Psoas muscle (tissue), 8 donors: ENCODE data around the gene AKAP6. TPM values are rescaled to one million over a fixed set of nuclear protein-coding genes. Genes with fewer than 3 reads are reported as not detected.

ENCODE experiments used
- ATAC-seq, 4 donors: fragments of 200-7000 bp; cut with Tn5 transposase; one replicate each; pipeline ENCODE4 v1.9.1; 2020; ENCODE audit warnings: moderate library complexity in 3 of 4, mild to moderate bottlenecking in 2 of 4
- DNase-seq, 2 donors: peaks; one replicate each; pipeline ENCODE4 v3.0.0-alpha.2; 2020
- H3K27ac ChIP-seq: fragments of 200-600 bp; one replicate; pipeline ENCODE4 v1.8.0; 2022
- H3K27me3 ChIP-seq, 3 donors: fragments of 200-600 bp in 1 of 3; one replicate each; pipeline versions ENCODE4 v1.6.1 to v1.8.0; 2013 to 2022; ENCODE audit warnings: low read length in 2 of 3, mild to moderate bottlenecking in 2 of 3, moderate library complexity in 1 of 3; ENCODE audit not compliant: insufficient read depth in 3 of 3
- H3K36me3 ChIP-seq, 2 donors: fragments of 200-600 bp in 1 of 2; one replicate each; pipeline versions ENCODE4 v1.6.1 to v1.8.0; 2013 to 2022; ENCODE audit warnings: low read depth in 1 of 2, mild to moderate bottlenecking in 1 of 2, moderate library complexity in 1 of 2; ENCODE audit not compliant: insufficient read depth in 1 of 2
- H3K4me1 ChIP-seq: fragments of 200-600 bp; one replicate; pipeline ENCODE4 v1.8.0; 2022
- H3K4me3 ChIP-seq: fragments of 200-600 bp; one replicate; pipeline ENCODE4 v1.8.0; 2022; ENCODE audit warnings: mild to moderate bottlenecking
- H3K9me3 ChIP-seq: fragments of 200-600 bp; one replicate; pipeline ENCODE4 v1.8.0; 2022
- WGBS, 3 donors: extraction: QIAGEN DNeasy Blood & Tissue Kit; methylation state at CpG; one replicate each; pipeline versions ENCODE4 v1.1.6 to v1.1.7; 2013; 5-methylcytosine and 5-hydroxymethylcytosine counted together
- intact Hi-C, 2 donors: fragments of 100-400 bp; cut with DNase I; formaldehyde crosslinking; loops; one replicate each; pipeline versions ENCODE4 v1.11.0 to v1.14.2; 2022
- polyA plus RNA-seq, 3 donors: library from polyadenylated mRNA; stranded (reverse); fragments of 200-250 nt; gene quantifications; one replicate each; pipeline ENCODE4 v1.2.3, GENCODE V29; 2013
- total RNA-seq, 4 donors: library from RNA; stranded (reverse); fragmentation: NEBNext Ultra II Directional in 2 of 4; extraction: Animal tissue kit (Norgen Biotek cat#: 25700) in 2 of 4; gene quantifications; one replicate each; pipeline versions ENCODE4 v1.2.1 to v1.2.4, GENCODE V29; 2021 to 2023
- TF ChIP-seq, protein P1 (sequence below): fragments of 200-600 bp; IDR thresholded peaks from one replicate; pipeline ENCODE4 v1.8.0; 2022; ENCODE audit warnings: antibody characterized with exemption
- donor health status: healthy with polysubstance abuse.
- donor health status: DM: no; HTN: no; CAD: no; lungs with moderate emphysema.
- donor health status: Bipolar disorder and iron deficiency.
- donor health status: healthy.
- donor health status: DM: yes; HTN: yes; CAD: no.
- donor health status: DM: no; HTN: no; CAD: no.
- donor health status: DM: no; HTN: no; CAD: no.
- donor health status: DM: yes; HTN: yes; CAD: no.

AKAP6 gene
- total and polyA plus RNA-seq, 7 donors: 9.1 to 173 (median 113) TPM

DNA sequence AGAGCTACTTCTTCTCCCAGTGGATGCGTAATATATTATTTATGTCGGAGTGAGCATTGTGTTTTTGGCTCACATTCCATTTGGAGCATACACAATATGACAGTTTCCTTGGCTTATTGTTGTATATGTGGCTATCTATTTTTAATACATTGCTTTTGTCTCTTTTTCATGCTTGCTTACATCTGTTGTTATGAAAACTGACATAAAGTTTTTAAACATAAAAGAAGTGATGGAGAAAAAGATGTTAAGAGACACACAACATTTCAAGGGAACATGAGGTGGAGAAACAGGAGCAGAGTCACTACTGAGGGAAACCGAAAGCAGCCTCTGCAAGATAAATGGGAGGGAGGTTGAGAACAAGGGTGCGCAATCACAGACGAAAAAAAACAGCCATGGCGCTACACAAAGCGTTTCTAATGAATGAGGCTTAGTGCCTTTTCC is 381.2 kb downstream of the AKAP6 start:
- 57 to 69% (median 67%) methylated on average over 7 of the region's 7 CpGs for WGBS, 3 donors
- intact Hi-C loops: loop anchor here in 1 of 2 donors (10.0 kb wide), 1 partner anchor 1085 kb away; no protein-coding TSS in a partner anchor
- DNase-seq (no peak), ATAC-seq (no peak)
- no peak overlapping the region for H3K4me3 ChIP-seq
- no peaks in the 10 kb centered on the region for H3K27me3 ChIP-seq
- H3K4me1 ChIP-seq: peaks cover 40% of the 10 kb centered on the region
- TF ChIP-seq, protein P1, sequence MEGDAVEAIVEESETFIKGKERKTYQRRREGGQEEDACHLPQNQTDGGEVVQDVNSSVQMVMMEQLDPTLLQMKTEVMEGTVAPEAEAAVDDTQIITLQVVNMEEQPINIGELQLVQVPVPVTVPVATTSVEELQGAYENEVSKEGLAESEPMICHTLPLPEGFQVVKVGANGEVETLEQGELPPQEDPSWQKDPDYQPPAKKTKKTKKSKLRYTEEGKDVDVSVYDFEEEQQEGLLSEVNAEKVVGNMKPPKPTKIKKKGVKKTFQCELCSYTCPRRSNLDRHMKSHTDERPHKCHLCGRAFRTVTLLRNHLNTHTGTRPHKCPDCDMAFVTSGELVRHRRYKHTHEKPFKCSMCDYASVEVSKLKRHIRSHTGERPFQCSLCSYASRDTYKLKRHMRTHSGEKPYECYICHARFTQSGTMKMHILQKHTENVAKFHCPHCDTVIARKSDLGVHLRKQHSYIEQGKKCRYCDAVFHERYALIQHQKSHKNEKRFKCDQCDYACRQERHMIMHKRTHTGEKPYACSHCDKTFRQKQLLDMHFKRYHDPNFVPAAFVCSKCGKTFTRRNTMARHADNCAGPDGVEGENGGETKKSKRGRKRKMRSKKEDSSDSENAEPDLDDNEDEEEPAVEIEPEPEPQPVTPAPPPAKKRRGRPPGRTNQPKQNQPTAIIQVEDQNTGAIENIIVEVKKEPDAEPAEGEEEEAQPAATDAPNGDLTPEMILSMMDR: no peak
- peak overlapping the region; percentile 32 for H3K27ac ChIP-seq
- H3K36me3 ChIP-seq: no peaks in the 10 kb centered on the region
- H3K9me3 ChIP-seq: no peaks in the 10 kb centered on the region

DNA sequence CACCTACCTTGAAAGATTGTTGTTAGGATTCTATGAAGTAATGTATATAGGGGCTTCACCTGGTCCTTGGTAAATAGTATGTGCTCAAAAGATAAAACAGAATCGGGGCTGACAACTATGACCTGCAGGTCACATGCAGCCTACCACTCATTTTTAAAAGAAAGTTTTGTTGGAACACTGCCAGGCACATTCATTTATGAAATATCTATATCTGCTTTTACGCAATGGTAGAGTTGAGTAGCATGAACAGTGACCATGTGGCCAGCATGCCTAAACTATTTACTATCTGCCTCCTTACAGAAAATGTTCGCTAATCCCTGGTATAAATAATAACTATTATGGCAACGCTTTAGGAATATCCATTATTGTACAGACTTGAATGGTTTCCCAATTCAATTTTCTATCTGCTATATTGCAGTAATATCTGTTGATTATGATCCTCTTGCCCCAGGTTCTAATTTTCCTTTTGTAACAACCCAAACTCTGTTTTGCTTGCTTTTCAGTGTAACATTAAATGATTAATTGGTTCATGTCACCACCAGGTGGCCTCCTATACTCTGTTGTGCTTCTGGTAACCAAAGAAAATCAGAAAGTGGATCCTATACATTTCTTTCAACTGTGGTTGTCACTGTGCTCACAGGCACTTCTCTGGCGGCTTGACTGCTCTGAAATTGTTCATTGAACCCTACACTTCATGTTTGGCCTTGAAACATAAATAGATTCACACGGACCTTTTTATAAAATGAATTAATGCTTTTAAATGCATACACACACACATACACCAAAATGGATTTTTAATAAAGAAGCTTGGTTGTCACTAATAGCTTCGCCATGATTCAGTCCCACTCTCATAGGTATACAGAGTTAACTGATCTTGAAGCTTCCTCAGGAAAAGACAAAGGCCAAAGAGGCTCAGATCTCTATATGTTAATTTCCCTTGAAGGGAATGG is 381.9 kb downstream of the AKAP6 start:
- TF ChIP-seq, protein P1: peak; percentile 58
- intact Hi-C loops: loop anchor here in 1 of 2 donors (10.0 kb wide), 1 partner anchor 1084 kb away; no protein-coding TSS in a partner anchor
- 55 to 62% (median 57%) methylated on average over 7 of the region's 7 CpGs for WGBS, 3 donors
- Histone ChIP-seq H3K27me3 (no peaks in the 10 kb centered on the region), H3K36me3 (no peaks in the 10 kb centered on the region), H3K4me3 (no peak overlapping the region), H3K27ac (no peak overlapping the region), H3K4me1 (peaks cover 40% of the 10 kb centered on the region), H3K9me3 (no peaks in the 10 kb centered on the region)
- DNase-seq (no peak), ATAC-seq (peak in 3 of 4 donors; percentile 37 to 44 (median 42))

DNA sequence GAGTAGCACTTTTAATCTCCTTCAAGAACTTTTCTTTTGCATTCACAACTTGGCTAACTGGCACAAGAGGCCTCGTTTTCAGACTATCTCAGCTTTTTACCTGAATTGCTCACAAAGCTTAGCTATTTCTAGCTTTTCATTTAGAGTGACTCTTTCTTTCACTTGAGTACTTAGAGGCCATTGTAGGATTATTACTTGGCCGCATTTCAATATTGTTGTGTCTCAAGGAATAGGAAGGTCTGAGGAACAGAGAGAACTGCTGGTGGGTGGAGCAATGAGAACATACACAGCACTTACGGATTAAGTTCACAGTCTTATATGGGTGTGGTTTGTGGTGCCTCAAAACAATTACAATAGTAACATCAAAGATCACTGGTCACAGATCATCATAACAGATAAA is 384.8 kb downstream of the AKAP6 start:
- H3K9me3 ChIP-seq: no peaks in the 10 kb centered on the region
- H3K36me3 ChIP-seq: no peaks in the 10 kb centered on the region
- WGBS, 3 donors: 81 to 84% (median 83%) methylated on average over 3 of the region's 3 CpGs
- ATAC-seq: no peak
- no peak overlapping the region for H3K4me3 ChIP-seq
- TF ChIP-seq, protein P1: no peak
- no peaks in the 10 kb centered on the region for H3K27me3 ChIP-seq
- no peak overlapping the region for H3K27ac ChIP-seq
- no peak for DNase-seq
- H3K4me1 ChIP-seq: peaks cover 17% of the 10 kb centered on the region
- intact Hi-C loops: loop anchor here in 1 of 2 donors (10.0 kb wide), 1 partner anchor 1081 kb away; no protein-coding TSS in a partner anchor

DNA sequence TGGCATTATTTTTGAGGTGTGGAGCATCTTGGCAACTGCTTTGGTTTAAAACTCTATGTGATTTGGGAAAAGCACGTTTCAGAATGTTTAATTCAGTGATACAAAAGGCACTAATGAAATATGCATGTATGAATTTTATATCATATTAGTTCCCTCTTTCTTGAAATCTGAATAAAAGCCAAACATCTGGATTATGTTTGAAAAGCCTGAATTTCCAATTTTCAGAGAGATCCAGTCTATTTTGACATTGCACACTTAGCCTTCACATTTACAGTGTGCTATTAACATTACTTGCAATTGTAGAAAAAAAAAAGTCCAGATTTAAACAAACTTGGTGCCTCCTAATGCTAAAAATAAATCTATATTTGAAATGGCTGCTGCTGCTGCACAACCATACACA is 390.5 kb downstream of the AKAP6 start:
- DNase-seq: no peak
- intact Hi-C loops: loop anchor here in 1 of 2 donors (10.0 kb wide), 1 partner anchor 1075 kb away; no protein-coding TSS in a partner anchor
- no peaks in the 10 kb centered on the region for H3K36me3 ChIP-seq
- WGBS, 3 donors: 56 to 63% (median 56%) methylated on average over 1 of the region's 1 CpG
- no peak overlapping the region for H3K27ac ChIP-seq
- no peak for ATAC-seq
- TF ChIP-seq, protein P1: no peak
- no peaks in the 10 kb centered on the region for H3K27me3 ChIP-seq
- peaks cover 9% of the 10 kb centered on the region for H3K4me1 ChIP-seq
- H3K9me3 ChIP-seq: no peaks in the 10 kb centered on the region
- H3K4me3 ChIP-seq: no peak overlapping the region
